Stimulated activated naive B cell treated with anti-CD40 and anti-IgM and Interleukin-4, amounts not matched to agents 10 μg/mL and 1 μg/mL and 100 μg/mL, for 72 hours (primary cell): Measurements from ENCODE around the gene LPP.

ENCODE experiments used
- ATAC-seq, 2 donors: fragments of 150-1000 bp; cut with Tn5 transposase; replicated peaks; 2 replicates each; pipeline ENCODE4 v1.10.0; 2021; ENCODE audit warnings: moderate library complexity in 1 of 2
- DNase-seq: peaks from one replicate; pipeline ENCODE4 v3.0.0; 2021
- H3K27ac Mint-ChIP-seq: one replicate; pipeline ENCODE4 v1.8.0; 2022; ENCODE audit warnings: mild to moderate bottlenecking, mixed read lengths
- H3K27me3 Mint-ChIP-seq, 2 donors: one replicate each; pipeline ENCODE4 v1.8.0; 2022; ENCODE audit warnings: mixed read lengths in 2 of 2
- H3K36me3 Mint-ChIP-seq, 2 donors: one replicate each; pipeline ENCODE4 v1.8.0; 2022; ENCODE audit warnings: mixed read lengths in 2 of 2, mild to moderate bottlenecking in 1 of 2
- H3K4me1 Mint-ChIP-seq, 2 donors: one replicate each; pipeline ENCODE4 v1.8.0; 2022; ENCODE audit warnings: mixed read lengths in 2 of 2, mild to moderate bottlenecking in 1 of 2
- H3K4me3 Mint-ChIP-seq, 2 donors: one replicate each; pipeline ENCODE4 v1.8.0; 2022; ENCODE audit warnings: mild to moderate bottlenecking in 2 of 2, mixed read lengths in 2 of 2, moderate library complexity in 1 of 2
- H3K9me3 Mint-ChIP-seq, 2 donors: one replicate each; pipeline ENCODE4 v1.8.0; 2022; ENCODE audit warnings: mixed read lengths in 2 of 2, mild to moderate bottlenecking in 1 of 2

Gene LPP

DNA sequence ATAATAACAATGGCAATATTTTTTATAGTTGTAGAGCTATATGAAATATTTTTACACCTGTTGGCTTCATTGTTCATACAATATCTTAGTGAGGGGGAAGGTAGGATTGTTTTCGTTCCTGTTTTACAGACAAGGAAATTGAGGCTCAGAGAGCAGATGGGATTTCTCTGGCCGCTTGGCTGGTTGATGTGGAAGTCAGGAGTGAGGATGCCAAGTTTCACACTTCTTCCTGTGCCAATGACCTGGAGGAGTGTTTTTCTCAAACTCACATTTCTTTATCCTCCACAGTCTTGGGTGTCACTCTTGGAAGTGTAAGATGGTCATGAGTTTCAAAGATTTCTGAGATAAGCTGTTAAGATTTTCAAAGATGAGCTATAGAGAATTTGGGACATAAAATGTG, 50.6 kb downstream of the LPP start:
- Mint-ChIP-seq H3K4me3 (no peak overlapping the region), H3K27me3 (no peaks in the 10 kb centered on the region), H3K27ac (no peak overlapping the region), H3K4me1 (peaks cover 17 to 26% of the 10 kb centered on the region in 2 donors), H3K36me3 (peaks cover 18 to 26% of the 10 kb centered on the region in 2 donors), H3K9me3 (no peaks in the 10 kb centered on the region)
- DNase-seq (no peak), ATAC-seq (no peak)

GRCh38 chr3:188205992-188206416, 52.0 kb downstream of the LPP start:
- Mint-ChIP-seq H3K9me3 (no peaks in the 10 kb centered on the region), H3K4me3 (no peak overlapping the region), H3K36me3 (peaks cover 19 to 36% of the 10 kb centered on the region in 2 donors), H3K4me1 (peaks cover 17 to 33% of the 10 kb centered on the region in 2 donors), H3K27me3 (no peaks in the 10 kb centered on the region), H3K27ac (no peak overlapping the region)
- no peak for DNase-seq
- no peak for ATAC-seq

DNA sequence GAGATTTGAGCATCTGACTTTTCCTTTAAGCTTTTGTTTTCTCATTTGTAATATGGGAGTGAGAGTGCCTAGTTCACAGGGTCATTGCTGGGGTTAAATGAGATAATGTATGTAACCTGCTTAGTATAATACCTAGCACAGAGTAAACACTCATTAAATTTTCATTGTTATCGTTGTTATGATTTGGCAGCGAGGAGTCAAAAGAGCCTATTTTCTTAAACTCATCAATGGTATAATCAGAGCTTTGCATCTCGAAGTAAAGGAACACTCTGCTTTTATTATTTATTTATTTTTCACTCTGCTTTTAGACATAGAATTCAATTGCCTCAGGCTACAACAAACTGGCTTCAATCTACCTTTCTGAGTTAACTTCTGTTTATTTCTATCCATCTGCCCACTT, 52.8 kb downstream of the LPP start:
- Mint-ChIP-seq H3K4me1 (peaks cover 20 to 41% of the 10 kb centered on the region in 2 donors), H3K36me3 (peaks cover 15 to 38% of the 10 kb centered on the region in 2 donors), H3K27me3 (no peaks in the 10 kb centered on the region), H3K4me3 (no peak overlapping the region), H3K9me3 (no peaks in the 10 kb centered on the region), H3K27ac (no peak overlapping the region)
- no peak for ATAC-seq
- DNase-seq = no peak

DNA sequence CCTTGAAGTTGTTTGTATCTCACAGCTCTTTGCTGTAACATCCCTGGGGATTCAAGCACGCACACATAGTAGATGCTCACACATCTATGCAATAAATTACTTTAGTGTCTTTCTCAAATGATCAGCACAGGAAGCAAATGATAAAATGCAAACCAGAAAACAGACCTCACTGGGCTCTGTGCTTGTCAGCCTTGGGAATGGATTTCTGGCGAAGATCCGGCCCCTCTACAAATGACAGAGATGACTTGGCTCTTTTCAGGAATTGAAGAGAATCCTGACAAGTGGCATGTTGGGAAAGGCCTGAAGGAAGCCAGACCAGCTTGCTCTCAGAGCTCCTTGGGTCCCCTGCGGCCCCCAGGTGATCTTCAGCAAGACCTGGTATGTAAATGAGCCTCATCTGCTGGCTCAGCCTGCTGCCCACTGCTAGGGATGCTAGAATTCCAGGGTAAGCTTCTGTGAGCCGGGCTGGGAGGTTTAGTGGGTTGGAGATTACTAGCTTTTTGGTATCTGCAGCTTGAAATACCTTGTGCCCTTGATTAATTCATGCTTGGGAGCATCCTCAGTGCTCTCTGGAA, 54.1 kb downstream of the LPP start:
- Mint-ChIP-seq H3K9me3 (no peaks in the 10 kb centered on the region), H3K36me3 (peaks cover 12 to 29% of the 10 kb centered on the region in 2 donors), H3K4me1 (peaks cover 20 to 42% of the 10 kb centered on the region in 2 donors), H3K27ac (no peak overlapping the region), H3K27me3 (no peaks in the 10 kb centered on the region), H3K4me3 (no peak overlapping the region)
- ATAC-seq (no peak), DNase-seq (no peak)

- H3K9me3 Mint-ChIP-seq = no peaks in the 10 kb centered on the region
- H3K36me3 Mint-ChIP-seq = peaks cover 12 to 30% of the 10 kb centered on the region in 2 donors
- ATAC-seq (no peak), DNase-seq (no peak)
- H3K27me3 Mint-ChIP-seq = no peaks in the 10 kb centered on the region
- H3K27ac Mint-ChIP-seq = peak overlapping the region; percentile 9
- H3K4me1 Mint-ChIP-seq = peaks cover 23 to 47% of the 10 kb centered on the region in 2 donors
- no peak overlapping the region for H3K4me3 Mint-ChIP-seq
Observed at GRCh38 chr3:188208516-188208981, 54.6 kb downstream of the LPP start.

- ATAC-seq = no peak
- no peak for DNase-seq
- Mint-ChIP-seq H3K4me1 (peaks cover 24 to 48% of the 10 kb centered on the region in 2 donors), H3K27ac (peak overlapping the region; percentile 9), H3K9me3 (no peaks in the 10 kb centered on the region), H3K4me3 (no peak overlapping the region), H3K27me3 (no peaks in the 10 kb centered on the region), H3K36me3 (peaks cover 11 to 34% of the 10 kb centered on the region in 2 donors)
Observed at GRCh38 chr3:188209034-188209433, 55.1 kb downstream of the LPP start.

DNA sequence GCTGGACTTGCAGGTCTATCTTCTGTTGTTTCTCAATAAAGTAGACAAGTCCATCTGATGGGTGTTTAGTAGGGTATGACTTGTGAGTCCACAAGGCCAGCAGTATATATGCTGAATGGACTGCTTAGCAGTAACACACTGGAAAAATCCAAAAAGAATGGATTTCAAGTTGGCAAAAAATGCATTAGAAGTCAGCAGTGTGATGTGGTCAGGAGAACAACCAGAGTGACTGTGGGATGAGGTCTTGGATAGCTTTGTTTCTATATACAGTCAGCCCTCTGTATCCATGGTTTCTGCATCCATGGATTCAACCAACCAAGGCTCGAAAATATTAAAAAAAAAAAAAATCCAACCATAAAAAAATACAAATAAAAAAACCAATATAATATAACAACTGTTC, 55.8 kb downstream of the LPP start:
- Mint-ChIP-seq H3K36me3 (peaks cover 13 to 38% of the 10 kb centered on the region in 2 donors), H3K27ac (no peak overlapping the region), H3K9me3 (no peaks in the 10 kb centered on the region), H3K4me3 (no peak overlapping the region), H3K27me3 (no peaks in the 10 kb centered on the region), H3K4me1 (peaks cover 29 to 50% of the 10 kb centered on the region in 2 donors)
- no peak for ATAC-seq
- no peak for DNase-seq

DNA sequence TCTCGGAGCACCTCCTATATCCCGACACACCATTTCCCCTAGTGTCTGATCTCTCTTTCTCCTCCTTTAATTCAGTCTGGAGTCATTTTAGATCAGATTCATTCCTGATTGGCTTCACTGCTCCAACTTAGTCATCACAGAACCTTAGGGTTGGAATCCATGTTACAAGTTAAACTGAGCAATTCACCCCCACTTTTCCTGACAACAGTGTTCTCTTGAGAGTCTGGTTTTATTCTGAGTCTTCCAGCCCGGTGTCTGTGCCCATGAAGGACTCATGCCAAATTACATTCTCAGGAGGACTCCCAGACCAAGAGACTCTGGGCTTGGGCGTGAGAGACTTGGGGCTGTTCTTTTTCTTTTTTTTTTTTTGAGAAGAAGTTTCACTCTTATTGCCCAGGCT, 57.5 kb downstream of the LPP start:
- no peaks in the 10 kb centered on the region for H3K9me3 Mint-ChIP-seq
- H3K36me3 Mint-ChIP-seq = peaks cover 11 to 34% of the 10 kb centered on the region in 2 donors
- no peak overlapping the region for H3K4me3 Mint-ChIP-seq
- DNase-seq (no peak), ATAC-seq (no peak)
- H3K4me1 Mint-ChIP-seq = peaks cover 32 to 64% of the 10 kb centered on the region in 2 donors
- H3K27me3 Mint-ChIP-seq = no peaks in the 10 kb centered on the region
- no peak overlapping the region for H3K27ac Mint-ChIP-seq

- no peak for ATAC-seq
- Mint-ChIP-seq H3K27me3 (no peaks in the 10 kb centered on the region), H3K4me3 (no peak overlapping the region), H3K4me1 (peaks cover 38 to 72% of the 10 kb centered on the region in 2 donors), H3K27ac (peak overlapping the region; percentile 72), H3K9me3 (no peaks in the 10 kb centered on the region), H3K36me3 (peaks cover 14 to 39% of the 10 kb centered on the region in 2 donors)
- DNase-seq = no peak
Observed at GRCh38 chr3:188212308-188212969, 58.5 kb downstream of the LPP start.

DNA sequence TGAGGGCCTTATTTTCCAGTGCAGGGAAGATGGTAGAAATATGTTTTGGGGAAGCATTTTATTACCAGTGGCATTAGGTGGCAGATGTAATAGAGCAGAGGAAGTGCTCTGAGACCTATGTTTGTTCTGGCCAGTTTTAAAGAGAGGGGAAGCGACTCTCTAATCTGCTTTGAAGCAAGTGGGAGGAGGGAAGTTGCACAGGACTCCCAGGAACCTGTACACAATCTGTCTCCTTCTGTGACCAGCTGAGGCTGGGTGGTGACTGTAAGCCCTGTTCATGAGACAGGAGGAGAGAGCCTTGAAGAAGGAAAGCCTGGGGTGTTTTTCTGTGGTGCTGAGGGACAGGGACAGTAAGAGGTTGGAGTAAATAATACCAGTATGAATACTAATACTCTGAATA, 60.5 kb downstream of the LPP start:
- DNase-seq (peak; percentile 9), ATAC-seq (peak; percentile 72 to 75)
- H3K4me1 Mint-ChIP-seq = peaks cover 35 to 74% of the 10 kb centered on the region in 2 donors
- peak overlapping the region; percentile 42 to 64 for H3K4me3 Mint-ChIP-seq
- no peaks in the 10 kb centered on the region for H3K27me3 Mint-ChIP-seq
- peaks cover 10 to 30% of the 10 kb centered on the region in 2 donors for H3K36me3 Mint-ChIP-seq
- H3K9me3 Mint-ChIP-seq = no peaks in the 10 kb centered on the region
- peak overlapping the region; percentile 95 for H3K27ac Mint-ChIP-seq

- peaks cover 39 to 72% of the 10 kb centered on the region in 2 donors for H3K4me1 Mint-ChIP-seq
- no peak overlapping the region for H3K4me3 Mint-ChIP-seq
- DNase-seq (no peak), ATAC-seq (no peak)
- H3K27me3 Mint-ChIP-seq = no peaks in the 10 kb centered on the region
- no peaks in the 10 kb centered on the region for H3K9me3 Mint-ChIP-seq
- peaks cover 7 to 32% of the 10 kb centered on the region in 2 donors for H3K36me3 Mint-ChIP-seq
- H3K27ac Mint-ChIP-seq = no peak overlapping the region
Observed at GRCh38 chr3:188215129-188215528, 61.2 kb downstream of the LPP start.

- Mint-ChIP-seq H3K9me3 (no peaks in the 10 kb centered on the region), H3K27me3 (no peaks in the 10 kb centered on the region), H3K4me1 (peaks cover 39 to 61% of the 10 kb centered on the region in 2 donors), H3K4me3 (peak overlapping the region in 1 of 2 donors; percentile 2), H3K36me3 (peaks cover 9 to 29% of the 10 kb centered on the region in 2 donors), H3K27ac (no peak overlapping the region)
- DNase-seq = no peak
- peak in 1 of 2 donors; percentile 22 for ATAC-seq
Observed at GRCh38 chr3:188217011-188217463, 63.1 kb downstream of the LPP start.

- no peak for DNase-seq
- Mint-ChIP-seq H3K4me1 (peaks cover 37 to 58% of the 10 kb centered on the region in 2 donors), H3K27ac (peak overlapping the region; percentile 39), H3K9me3 (no peaks in the 10 kb centered on the region), H3K27me3 (no peaks in the 10 kb centered on the region), H3K36me3 (peaks cover 9 to 29% of the 10 kb centered on the region in 2 donors), H3K4me3 (no peak overlapping the region)
- no peak for ATAC-seq
Observed at GRCh38 chr3:188217726-188218125, 63.8 kb downstream of the LPP start.

- Mint-ChIP-seq H3K27ac (no peak overlapping the region), H3K36me3 (peaks cover 9 to 30% of the 10 kb centered on the region in 2 donors), H3K9me3 (no peaks in the 10 kb centered on the region), H3K4me1 (peaks cover 31 to 51% of the 10 kb centered on the region in 2 donors), H3K27me3 (no peaks in the 10 kb centered on the region), H3K4me3 (no peak overlapping the region)
- no peak for DNase-seq
- no peak for ATAC-seq
Observed at GRCh38 chr3:188218603-188219002, 64.6 kb downstream of the LPP start.

GRCh38 chr3:188219147-188219546, 65.2 kb downstream of the LPP start:
- H3K27ac Mint-ChIP-seq = no peak overlapping the region
- H3K4me1 Mint-ChIP-seq = peaks cover 30 to 51% of the 10 kb centered on the region in 2 donors
- no peaks in the 10 kb centered on the region for H3K27me3 Mint-ChIP-seq
- no peaks in the 10 kb centered on the region for H3K9me3 Mint-ChIP-seq
- DNase-seq (no peak), ATAC-seq (no peak)
- peaks cover 12 to 30% of the 10 kb centered on the region in 2 donors for H3K36me3 Mint-ChIP-seq
- H3K4me3 Mint-ChIP-seq = no peak overlapping the region
